GM12892 (cell line): ENCODE data around the gene RCOR1.

Experiments
- POLR2A ChIP-seq: IDR thresholded peaks from 2 replicates; pipeline ENCODE4 v1.6.1; 2011; ENCODE audit warnings: low read depth, low read length, control low read depth
- POLR2AphosphoS5 ChIP-seq: IDR thresholded peaks from 2 replicates; pipeline ENCODE4 v1.6.1; 2011; ENCODE audit warnings: low read depth, low read length, control low read depth
- TAF1 ChIP-seq: IDR thresholded peaks from 2 replicates; pipeline ENCODE4 v1.6.1; 2011; ENCODE audit warnings: low read depth, mild to moderate bottlenecking, control low read depth, low read length, borderline replicate concordance

DNA sequence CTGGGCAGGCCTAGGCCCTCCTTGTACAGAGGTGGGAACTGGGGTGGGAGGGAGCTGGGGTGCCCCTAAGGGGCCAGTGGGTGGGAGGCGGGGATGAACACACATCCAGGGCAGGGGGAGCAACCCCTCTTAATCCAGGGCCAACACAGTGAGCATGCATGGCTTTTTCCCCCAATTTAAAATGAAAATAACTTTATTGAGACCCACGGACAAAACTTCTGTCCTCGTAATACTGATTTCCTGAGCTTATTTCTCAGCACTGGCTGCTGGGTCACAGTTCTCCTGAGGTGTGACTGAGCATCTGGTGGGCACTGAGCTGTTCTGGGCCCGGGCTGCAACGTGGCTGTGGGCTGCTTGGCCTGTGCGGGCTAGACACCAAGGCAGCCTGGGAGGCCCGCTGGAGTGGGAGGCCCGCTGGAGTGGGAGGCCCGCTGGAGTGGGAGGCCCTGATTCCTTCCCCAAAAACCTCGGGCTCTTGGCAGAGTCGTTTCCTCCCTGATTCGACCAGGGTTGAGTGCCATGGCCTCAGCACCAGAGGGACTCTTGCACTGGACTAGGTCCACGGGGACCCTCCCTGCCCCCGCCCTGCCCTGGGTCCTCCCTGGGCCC is 159.9 kb downstream of the RCOR1 start:
- TF ChIP-seq POLR2AphosphoS5 (no peak), POLR2A (no peak), TAF1 (no peak)
